Astrocyte of the hippocampus (primary cell): ENCODE data around the gene COLEC11.
"Not testable (repeated sequence)": the region's sequence is repeated elsewhere in the genome, so short reads cannot be mapped to it uniquely, and the experiment has no call there.

Experiments used
- DNase-seq: peaks from one replicate; pipeline ENCODE4 v3.0.0; 2011; ENCODE audit warnings: low read depth, low spot score

The COLEC11 gene

GRCh38 chr2:3622967-3623366, 28.1 kb downstream of the COLEC11 start:
- DNase-seq: no peak

DNA sequence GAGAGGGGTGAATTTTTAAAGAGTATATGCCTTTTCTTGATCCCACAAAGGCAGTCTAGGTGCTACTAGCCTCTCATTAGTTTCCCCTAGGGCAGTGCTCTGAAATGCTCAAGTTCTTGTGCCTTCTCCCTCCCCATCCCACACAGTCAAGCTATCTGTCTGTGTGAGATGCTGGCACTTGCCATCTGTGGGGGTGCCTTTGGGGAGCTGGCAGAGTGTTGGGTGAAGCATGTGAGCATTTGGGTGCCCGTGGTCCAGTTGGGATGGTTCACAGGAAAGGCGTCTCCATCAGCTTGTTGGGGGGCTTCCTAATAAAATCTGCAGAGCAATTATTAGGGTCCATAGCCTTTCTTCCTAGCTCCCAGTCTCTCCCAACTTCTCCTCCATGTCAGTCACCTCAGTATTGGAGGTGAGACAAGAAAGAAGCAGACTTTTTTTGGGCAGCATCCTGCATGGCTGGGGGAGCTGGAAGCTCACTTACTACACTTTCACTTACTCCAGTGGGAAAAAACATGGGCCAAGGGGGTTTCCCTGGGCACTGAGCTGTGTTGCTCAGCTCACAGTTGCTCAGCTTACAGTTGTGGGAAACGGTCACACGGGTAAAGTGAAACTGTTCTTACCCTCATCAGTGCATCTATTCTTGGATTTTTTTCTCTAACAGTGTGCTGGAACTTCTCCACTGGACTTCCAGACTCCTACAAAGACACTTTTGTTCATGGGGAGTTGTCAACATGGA, 29.3 kb downstream of the COLEC11 start:
- DNase-seq: no peak

- DNase-seq: no peak
Observed at GRCh38 chr2:3625186-3625585, 30.3 kb downstream of the COLEC11 start.

DNA sequence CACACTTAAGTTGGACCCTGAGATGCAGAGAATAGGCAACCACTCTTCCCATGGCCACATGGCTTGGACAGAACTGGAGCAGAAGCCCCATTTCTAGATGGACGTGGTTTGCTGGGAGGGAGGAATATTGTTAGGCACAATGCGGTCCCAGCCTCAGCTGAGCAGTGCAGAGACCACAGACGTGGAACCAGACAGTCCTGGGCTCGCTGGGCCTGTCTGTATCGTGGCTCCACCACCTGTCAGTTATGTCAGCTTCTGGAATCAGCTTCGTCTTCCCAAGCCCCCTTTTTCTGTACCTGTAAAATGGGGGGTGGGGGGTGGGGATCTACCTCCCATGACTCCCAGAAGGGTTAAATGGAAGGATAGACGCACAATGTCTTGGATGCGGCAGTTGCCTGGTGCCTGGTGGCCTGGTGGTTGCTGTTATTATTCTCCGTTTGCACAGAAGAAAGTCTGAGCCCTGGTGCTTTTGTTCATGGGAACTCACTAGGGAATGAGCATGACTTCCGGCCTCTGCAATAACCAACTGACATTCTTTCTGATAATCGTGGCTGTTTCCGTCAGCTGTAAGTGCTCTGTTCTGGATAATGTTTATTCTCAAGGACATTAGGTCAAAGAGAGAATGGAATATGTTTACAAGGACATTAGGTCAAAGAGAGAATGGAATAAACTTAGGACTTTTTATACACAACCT, 31.4 kb downstream of the COLEC11 start:
- no peak for DNase-seq

- DNase-seq: no peak
Observed at GRCh38 chr2:3626812-3627499, 32.0 kb downstream of the COLEC11 start.

DNA sequence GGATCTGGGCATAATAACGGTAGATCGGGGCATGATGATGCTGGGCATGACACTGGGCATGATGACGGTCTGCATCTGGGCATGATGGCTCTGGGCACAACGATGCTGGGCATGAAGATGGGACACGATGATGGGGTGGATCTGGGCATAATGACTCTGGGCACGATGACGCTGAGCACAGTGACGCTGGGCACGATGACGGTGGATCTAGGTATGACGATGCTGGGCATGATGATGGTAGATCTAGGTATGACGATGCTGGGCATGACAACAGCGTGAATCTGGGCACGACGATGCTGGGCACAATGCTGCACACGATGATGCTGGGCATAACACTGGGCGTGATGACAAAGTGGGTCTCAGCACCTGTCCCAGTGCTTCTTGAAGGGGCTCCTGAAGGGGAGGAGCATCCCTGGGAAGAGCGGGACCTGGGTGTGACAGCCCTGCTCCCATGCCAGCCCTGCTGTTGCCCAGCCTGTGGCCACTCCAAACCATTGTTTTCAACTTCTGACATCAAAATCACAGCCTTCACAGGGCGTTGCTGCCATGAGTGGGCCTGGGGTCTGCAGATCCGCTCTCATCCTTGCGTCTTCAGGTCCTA, 32.7 kb downstream of the COLEC11 start:
- DNase-seq: no peak

DNA sequence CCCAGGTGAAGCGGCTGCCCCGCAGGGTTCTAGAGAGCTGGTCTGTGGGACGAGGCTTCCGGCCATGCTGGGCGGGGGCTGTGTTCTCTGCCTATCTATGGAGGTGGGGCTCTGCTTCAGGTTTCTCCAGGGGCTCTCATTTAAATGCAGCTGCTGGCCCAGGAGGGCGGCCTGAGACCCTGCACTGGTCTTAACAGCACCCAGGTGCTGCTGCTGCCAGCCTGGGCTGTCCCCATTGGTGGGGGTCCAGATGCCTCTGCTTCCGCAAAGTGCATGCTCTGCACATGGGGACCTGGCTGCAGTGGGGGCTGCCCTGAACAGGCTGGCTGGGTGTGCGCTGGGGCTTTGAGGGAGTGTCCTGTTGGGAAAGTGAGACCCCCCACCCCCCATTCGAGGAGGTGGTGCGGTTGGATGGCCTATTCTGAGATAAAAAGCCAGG, 33.3 kb downstream of the COLEC11 start:
- DNase-seq: no peak

DNA sequence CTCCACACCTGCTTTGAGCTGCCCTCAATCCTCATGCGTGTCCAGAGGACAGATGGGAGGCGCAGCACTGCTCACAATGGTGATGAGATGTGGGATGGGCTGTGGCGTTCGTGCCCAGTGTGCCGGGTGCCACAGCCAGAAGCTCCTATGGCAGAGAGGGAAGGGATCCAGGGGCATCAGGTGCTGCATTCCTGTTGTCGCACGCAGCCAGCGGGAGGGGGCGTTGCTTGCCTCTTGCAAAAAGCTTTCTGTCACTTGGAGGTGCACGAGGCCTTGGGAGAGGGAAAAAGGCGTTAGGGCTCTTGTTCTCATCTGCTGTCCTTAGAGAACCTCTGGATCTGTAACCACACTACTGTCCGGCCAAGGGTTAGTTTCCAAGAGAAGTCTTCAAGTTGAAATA, 33.9 kb downstream of the COLEC11 start:
- DNase-seq: no peak

- DNase-seq: no peak
Observed at GRCh38 chr2:3630631-3631030, 35.7 kb downstream of the COLEC11 start.

DNA sequence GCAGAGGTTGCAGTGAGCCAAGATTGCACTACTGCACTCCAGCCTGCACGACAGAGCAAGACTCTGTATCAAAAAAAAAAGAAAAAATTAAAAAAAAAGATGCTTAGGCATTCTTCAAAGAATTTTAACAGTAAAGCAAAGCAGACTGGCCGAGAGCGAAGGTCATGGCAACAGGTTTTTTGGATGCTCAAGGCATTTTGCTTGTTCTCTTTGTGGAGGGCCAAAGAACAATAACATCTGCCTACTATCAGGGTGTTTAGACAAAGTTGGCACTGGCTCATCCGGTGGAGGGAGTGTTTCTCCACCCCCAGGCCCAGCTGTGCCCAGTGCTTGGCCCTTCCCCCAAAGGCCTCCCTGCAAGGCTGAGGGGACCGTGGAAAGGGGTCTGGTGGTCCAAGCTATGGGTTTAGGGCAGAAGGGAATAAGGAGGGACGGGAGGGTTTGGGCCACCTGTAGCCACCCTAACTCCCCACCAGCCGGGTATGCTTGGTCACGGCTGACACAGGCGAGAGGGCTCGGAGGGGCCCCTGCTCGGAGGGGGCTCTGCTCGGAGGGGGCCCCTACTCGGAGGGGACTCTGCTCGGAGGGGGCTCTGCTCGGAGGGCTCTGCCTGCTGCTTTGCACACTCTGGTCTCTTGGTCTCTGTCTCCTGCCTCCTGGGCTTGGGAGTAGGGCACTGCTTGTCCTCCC, 36.4 kb downstream of the COLEC11 start:
- no peak for DNase-seq

GRCh38 chr2:3631851-3632659, 37.1 kb downstream of the COLEC11 start:
- DNase-seq: no peak

- DNase-seq: no peak
Observed at GRCh38 chr2:3633089-3633981, 38.4 kb downstream of the COLEC11 start.

DNA sequence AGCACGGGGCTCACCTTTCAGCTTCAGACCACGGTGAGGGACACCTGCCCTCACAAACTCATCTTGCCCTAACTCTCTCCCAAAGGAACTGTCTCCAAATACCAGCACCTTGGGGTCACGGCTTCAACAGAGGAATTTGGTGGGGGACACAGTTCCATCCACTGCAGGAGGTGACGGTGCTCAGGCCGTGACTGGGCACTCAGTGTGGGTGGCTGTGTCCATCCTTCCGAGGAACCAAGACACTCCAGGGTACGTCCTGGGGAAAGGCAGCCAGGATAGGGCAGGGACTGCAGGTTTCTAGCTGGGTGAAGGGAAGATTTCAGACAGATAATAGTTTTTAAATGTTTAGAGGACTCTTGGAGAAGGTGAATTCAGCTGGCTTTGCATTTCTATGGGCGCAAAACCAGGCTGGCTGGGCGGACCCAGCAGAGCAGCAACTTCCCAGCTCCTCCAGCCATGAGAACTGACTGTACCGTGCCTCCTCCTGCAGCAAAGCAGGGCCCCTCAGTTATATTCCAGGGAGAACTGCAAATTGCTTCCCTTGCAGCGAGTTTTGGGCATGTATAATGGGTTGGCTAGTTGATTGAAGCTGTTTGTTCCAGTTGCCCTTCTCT, 39.2 kb downstream of the COLEC11 start:
- no peak for DNase-seq

- DNase-seq: no peak
Observed at GRCh38 chr2:3634596-3635121, 39.7 kb downstream of the COLEC11 start.

DNA sequence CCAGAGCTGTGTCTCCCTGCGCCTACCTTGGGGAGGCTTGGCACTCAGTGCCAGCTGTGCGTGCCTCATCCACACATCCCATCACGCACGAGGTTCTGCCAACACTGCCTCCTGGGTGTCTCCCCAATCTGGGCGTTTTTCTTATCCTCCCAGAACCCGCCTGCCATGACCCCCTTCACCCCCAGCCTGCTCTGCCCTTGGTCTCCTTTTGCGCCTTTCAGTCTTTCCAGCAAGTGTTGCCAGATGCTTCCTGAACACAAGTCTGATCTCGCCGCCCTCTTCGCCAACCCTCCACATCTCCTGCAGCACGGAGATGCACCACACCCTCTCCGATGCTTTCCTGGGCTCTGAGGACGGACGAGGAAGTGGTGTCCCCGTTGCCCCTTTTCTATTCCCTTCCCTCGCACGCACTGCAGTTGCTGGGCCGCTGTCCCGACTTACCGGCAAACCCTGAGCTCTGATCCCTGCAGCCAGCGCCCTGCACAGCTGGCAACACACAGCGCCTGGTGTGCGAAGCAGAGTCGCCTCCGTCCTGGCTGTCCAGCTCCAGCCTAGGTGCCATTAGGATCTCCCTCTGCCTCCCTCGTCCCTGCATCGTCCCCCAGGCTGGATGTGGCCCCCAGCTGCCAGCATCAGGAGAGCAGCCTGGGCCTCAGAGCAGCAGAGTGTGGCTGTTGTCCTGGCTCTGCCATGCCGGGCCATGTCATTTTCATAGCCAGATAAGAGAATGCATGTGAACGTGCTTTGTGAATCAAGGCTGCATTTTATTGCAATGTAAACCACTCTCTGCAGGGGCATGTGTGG, 40.5 kb downstream of the COLEC11 start:
- no peak for DNase-seq

- not testable (repeated sequence) for DNase-seq
Observed at GRCh38 chr2:3635975-3636327, 41.0 kb downstream of the COLEC11 start.

GRCh38 chr2:3636586-3637310, 41.8 kb downstream of the COLEC11 start:
- no peak for DNase-seq

GRCh38 chr2:3637311-3637675, 42.4 kb downstream of the COLEC11 start:
- no peak for DNase-seq
